Smooth muscle cell of the coronary artery (primary cell): ENCODE data around the gene CDADC1. TPM values are rescaled to one million over a fixed set of nuclear protein-coding genes. Genes with fewer than 3 reads are reported as not detected.

Source experiments
- total RNA-seq: library from RNA; depleted of rRNA; stranded (reverse); fragments of >200 nt; gene quantifications from 2 replicates; pipeline ENCODE4 v1.2.3, GENCODE V29; 2014; ENCODE audit warnings: low replicate concordance

Gene CDADC1
- total RNA-seq = 2.8 and 4.2 TPM in 2 replicates

DNA sequence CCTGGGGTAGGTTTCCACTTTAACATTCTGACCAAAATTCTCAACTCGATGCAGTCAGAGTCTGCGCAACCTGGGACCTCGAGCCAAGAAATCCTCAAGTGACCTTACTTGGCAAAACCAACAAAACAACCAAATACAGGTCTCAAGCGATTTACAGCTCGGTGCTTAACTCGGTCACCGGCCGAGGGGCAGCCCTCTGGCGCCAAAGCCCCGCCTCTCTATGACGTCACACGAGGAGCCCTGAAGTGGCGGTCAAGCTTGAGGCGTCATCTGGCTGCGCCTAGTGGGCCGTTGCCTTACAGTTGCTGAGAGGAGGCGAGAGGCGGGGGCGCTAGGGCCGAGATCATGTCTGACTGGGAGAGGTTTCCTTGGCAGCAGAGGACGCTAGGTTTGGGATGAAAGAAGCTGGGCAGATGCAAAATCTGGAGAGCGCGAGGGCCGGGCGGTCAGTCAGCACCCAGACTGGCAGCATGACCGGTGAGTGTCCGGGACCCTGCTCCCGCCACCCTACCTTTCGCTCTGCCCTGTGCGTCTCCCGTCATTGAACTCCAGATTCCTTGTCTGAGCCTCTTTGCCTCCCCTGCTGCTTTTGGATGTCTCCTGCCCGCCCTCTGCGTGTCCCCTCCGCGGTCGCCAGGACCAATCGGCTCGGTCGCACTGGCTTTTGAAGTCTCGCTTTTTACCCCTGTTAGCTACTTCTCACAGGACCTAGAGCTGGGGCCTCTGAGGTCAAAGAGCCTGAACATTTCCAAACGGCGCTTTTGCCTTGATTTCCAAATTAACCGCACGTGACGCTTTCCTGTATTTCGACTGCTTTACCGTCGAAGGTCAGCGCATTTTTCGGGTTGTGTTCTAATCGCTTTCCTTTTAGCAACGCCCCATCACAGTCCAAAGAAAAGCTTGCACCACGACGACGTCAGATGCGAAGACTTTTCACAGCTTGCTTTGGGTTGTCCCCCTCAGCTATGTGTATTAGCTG, at the start of gene CDADC1:
Gene CDADC1, plus strand, starts transcription at position 283 of the 979 bp plus-strand sequence. Its CDS starts 113 bp downstream, at position 396.

DNA sequence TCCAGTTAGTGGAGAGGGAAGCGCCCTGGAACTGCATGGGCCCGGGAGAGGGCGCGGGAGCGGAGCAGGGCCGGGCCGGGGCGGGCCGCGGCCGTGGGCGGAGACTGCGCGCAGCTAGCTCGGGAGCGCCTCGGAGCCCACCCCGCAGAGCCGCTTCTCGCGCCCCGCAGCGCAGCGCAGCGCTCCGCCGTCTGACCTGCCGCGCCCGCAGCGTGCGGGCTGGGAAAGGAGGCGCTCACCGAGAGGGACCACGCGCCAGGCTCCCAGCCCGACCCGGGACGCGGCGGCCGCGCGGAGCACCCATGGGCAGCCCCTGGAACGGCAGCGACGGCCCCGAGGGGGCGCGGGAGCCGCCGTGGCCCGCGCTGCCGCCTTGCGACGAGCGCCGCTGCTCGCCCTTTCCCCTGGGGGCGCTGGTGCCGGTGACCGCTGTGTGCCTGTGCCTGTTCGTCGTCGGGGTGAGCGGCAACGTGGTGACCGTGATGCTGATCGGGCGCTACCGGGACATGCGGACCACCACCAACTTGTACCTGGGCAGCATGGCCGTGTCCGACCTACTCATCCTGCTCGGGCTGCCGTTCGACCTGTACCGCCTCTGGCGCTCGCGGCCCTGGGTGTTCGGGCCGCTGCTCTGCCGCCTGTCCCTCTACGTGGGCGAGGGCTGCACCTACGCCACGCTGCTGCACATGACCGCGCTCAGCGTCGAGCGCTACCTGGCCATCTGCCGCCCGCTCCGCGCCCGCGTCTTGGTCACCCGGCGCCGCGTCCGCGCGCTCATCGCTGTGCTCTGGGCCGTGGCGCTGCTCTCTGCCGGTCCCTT, 27.5 kb upstream of the CDADC1 start, which contains the start of gene MLNR:
Gene MLNR, plus strand, starts transcription at position 303 of the 820 bp plus-strand sequence. Its CDS starts 0 bp downstream, at position 303.

Other genes with a start within 250 kb of the CDADC1 start
- gene MLNR, start 27.6 kb upstream of the CDADC1 start, total RNA-seq = not detected in 2 replicates
- 5.0 and 9.6 TPM in 2 replicates for gene CAB39L, start 196.1 kb downstream of the CDADC1 start, total RNA-seq
- gene SETDB2, start 196.3 kb downstream of the CDADC1 start, total RNA-seq = 4.3 and 5.5 TPM in 2 replicates
- 8.1 and 9.2 TPM in 2 replicates for gene PHF11, start 248.0 kb downstream of the CDADC1 start, total RNA-seq